ENCODE measurements around the gene FCN3.

Gene FCN3

DNA sequence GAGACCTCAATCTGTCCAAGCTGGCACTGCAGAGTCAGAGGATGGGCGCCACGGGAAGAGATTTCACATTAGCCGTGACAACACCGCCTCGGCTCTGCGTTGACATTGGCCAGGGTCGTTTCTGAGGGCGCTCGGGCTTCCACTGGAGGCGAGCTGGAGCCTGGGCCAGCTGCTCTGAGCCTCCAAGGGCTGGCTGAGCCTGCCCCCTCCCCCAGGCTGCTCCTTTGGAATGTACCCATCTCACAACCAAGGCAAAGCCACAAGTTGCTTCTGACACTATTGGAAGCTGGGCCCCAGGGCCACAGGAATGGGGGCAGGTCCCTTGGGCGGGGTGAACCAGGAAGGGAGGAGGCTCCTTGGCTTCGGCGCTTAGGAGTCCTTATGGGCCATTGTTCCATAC, 30.4 kb upstream of the FCN3 start:
- in situ Hi-C loops (cut with MboI; ENCODE audit: low sequenced_read_pairs, unreplicated experiment) = no loop called here
- no peak for DNase-seq (ENCODE audit: low spot score)
- TF ChIP-seq, protein P1, sequence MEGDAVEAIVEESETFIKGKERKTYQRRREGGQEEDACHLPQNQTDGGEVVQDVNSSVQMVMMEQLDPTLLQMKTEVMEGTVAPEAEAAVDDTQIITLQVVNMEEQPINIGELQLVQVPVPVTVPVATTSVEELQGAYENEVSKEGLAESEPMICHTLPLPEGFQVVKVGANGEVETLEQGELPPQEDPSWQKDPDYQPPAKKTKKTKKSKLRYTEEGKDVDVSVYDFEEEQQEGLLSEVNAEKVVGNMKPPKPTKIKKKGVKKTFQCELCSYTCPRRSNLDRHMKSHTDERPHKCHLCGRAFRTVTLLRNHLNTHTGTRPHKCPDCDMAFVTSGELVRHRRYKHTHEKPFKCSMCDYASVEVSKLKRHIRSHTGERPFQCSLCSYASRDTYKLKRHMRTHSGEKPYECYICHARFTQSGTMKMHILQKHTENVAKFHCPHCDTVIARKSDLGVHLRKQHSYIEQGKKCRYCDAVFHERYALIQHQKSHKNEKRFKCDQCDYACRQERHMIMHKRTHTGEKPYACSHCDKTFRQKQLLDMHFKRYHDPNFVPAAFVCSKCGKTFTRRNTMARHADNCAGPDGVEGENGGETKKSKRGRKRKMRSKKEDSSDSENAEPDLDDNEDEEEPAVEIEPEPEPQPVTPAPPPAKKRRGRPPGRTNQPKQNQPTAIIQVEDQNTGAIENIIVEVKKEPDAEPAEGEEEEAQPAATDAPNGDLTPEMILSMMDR (IDR thresholded peaks at IDR 0.05; ENCODE audit: borderline replicate concordance, control extremely low read depth, extremely low read depth, insufficient read depth, missing control alignments) = no peak

DNA sequence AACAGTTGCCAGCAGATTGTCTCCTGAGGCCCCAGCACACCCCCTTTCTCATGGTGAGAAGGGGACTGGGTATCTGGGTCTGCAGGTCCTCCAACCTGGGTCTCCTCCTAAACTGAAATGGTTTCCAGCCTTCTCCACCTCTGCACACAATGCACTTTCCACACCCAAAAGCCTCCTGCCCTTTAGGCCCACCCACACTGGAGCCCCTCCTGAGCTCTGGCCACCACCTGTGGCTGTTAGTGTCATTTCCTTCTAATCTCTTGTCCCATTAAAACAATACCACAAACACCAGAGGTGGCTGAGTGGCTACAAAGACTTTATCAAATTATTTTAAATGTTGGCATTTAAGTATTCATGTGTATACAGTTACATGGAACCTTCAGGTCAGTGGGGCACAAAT, 29.3 kb upstream of the FCN3 start:
- TF ChIP-seq, protein P1 (IDR thresholded peaks at IDR 0.05; ENCODE audit: borderline replicate concordance, control extremely low read depth, extremely low read depth, insufficient read depth, missing control alignments) = no peak
- in situ Hi-C loops (cut with MboI; ENCODE audit: low sequenced_read_pairs, unreplicated experiment) = no loop called here
- no peak for DNase-seq (ENCODE audit: low spot score)

DNA sequence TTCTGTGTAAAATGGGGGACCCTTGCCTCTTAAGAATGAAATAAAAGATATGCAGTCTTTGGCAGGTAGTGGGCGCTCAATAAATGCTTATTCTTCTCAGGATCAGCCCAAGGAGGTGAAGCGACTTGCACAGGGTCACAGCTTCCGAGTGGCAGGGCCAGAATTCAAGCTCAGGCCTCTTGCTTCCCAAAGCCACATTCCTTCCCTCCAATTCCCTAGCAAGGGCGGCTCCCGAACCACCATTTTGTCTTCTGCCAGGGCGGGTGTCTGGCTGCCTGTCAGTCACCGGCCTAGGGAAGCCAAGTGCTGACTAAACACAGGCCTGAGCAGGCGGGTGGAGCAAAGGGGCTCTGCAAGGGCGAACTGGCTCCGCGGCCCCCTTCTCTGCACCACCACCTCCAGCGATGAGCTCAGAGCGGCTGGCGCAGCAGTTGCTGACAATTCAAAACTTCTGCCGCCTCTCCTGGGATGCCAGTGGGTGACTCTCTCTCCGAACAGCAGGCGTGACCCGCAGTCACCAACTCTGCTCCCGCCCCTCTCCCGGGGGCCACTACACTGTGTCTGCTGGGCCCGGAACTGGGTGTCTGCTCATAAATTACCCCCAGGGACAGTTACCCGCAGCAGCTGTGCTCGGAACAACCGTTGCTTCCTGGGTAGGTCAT, 28.6 kb upstream of the FCN3 start:
- TF ChIP-seq, protein P1 (IDR thresholded peaks at IDR 0.05; ENCODE audit: borderline replicate concordance, control extremely low read depth, extremely low read depth, insufficient read depth, missing control alignments) = peak; percentile 48
- DNase-seq (ENCODE audit: low spot score) = peak; percentile 70
- in situ Hi-C loops (cut with MboI; ENCODE audit: low sequenced_read_pairs, unreplicated experiment) = no loop called here

- peak; percentile 45 for DNase-seq (ENCODE audit: low spot score)
- in situ Hi-C loops (cut with MboI; ENCODE audit: low sequenced_read_pairs, unreplicated experiment) = no loop called here
- TF ChIP-seq, protein P1 (IDR thresholded peaks at IDR 0.05; ENCODE audit: borderline replicate concordance, control extremely low read depth, extremely low read depth, insufficient read depth, missing control alignments) = peak; percentile 59
These were observed 27.7 kb upstream of the FCN3 start for GRCh38 chr1:27402349-27402754.

GRCh38 chr1:27400963-27401341, 26.3 kb upstream of the FCN3 start:
- in situ Hi-C loops (cut with MboI; ENCODE audit: low sequenced_read_pairs, unreplicated experiment) = no loop called here
- DNase-seq (ENCODE audit: low spot score) = no peak
- TF ChIP-seq, protein P1 (IDR thresholded peaks at IDR 0.05; ENCODE audit: borderline replicate concordance, control extremely low read depth, extremely low read depth, insufficient read depth, missing control alignments) = no peak

DNA sequence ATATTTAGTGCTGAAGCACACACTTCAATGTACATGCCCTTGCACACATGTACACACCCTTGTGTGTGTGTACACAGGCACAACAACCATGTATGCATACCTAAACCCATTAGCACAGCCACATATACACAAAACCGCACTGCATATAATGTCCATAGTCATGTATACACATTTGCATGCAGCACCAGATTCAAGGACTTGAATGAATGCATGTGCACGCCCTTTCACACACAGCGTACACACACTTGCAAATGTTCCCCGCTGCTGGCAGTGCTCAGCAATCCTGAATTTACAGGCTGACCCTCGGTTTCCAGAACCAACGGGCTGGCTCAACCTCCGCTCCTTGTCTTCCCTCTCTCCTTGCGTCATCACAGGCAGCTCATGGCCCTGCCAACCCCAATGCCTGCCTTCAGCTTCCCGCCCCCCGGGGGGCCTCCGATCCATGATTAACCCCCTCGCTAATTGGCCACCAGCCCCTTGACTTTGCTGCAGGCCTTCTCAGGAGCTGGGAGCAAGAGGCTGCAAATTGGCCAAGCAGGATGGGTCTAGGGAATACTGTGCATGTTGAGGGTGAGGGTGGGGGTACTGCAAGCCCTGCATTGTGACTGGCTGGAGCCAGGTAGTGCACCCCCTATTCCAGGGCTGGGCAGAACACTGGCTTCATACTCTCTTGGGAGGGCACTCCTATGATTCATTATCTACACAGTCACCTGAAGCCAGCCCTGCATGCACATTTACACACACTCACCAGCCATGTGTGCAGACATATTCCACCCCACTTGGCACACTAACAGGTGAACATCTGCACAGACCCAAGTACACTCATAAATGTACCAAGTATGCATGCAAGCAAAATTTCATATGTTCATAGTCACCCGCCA, 25.7 kb upstream of the FCN3 start:
- in situ Hi-C loops (cut with MboI; ENCODE audit: low sequenced_read_pairs, unreplicated experiment) = no loop called here
- DNase-seq (ENCODE audit: low spot score) = no peak
- TF ChIP-seq, protein P1 (IDR thresholded peaks at IDR 0.05; ENCODE audit: borderline replicate concordance, control extremely low read depth, extremely low read depth, insufficient read depth, missing control alignments) = no peak
